Esophagus muscularis mucosa (tissue), 4 donors: ENCODE measurements around the gene COL26A1. TPM values are rescaled to one million over a fixed set of nuclear protein-coding genes. Genes with fewer than 3 reads are reported as not detected.

Source experiments
- DNase-seq: peaks from one replicate; pipeline ENCODE4 v3.0.0-alpha.2; 2017; ENCODE audit errors: extremely low spot score
- H3K27ac ChIP-seq, 4 donors: fragments of 200-600 bp; sonication (generic); replicated peaks in 1 of 4; 1 replicate in 3 of 4; 2 replicates in 1 of 4; pipeline ENCODE4 v1.5.1; 2016 to 2019; ENCODE audit warnings: mild to moderate bottlenecking in 1 of 4
- H3K27me3 ChIP-seq, 4 donors: fragments of 200-600 bp; sonication (generic); one replicate each; pipeline versions ENCODE4 v1.5.1 to v1.6.0; 2016 to 2019
- H3K36me3 ChIP-seq, 4 donors: fragments of 200-600 bp; sonication (generic); one replicate each; pipeline ENCODE4 v1.5.1; 2016 to 2019
- H3K4me1 ChIP-seq, 4 donors: fragments of 200-600 bp; sonication (generic); one replicate each; pipeline ENCODE4 v1.5.1; 2016 to 2019
- H3K4me3 ChIP-seq, 4 donors: fragments of 200-600 bp; sonication (generic); 1 replicate in 2 of 4; 2 replicates in 2 of 4; pipeline ENCODE4 v1.5.1; 2016 to 2019; ENCODE audit warnings: mild to moderate bottlenecking in 4 of 4, moderate library complexity in 1 of 4
- H3K9me3 ChIP-seq, 4 donors: fragments of 200-600 bp; sonication (generic); 1 replicate in 3 of 4; 2 replicates in 1 of 4; pipeline ENCODE4 v1.5.1; 2016 to 2019
- EP300 ChIP-seq: sonication (generic); formaldehyde crosslinking; IDR thresholded peaks from one replicate; pipeline ENCODE4 v1.6.1; 2017; ENCODE audit warnings: antibody characterized with exemption
- POLR2A ChIP-seq: fragments of 450-650 bp; IDR thresholded peaks from one replicate; pipeline ENCODE4 v1.6.1; 2017; ENCODE audit warnings: antibody characterized with exemption, moderate library complexity, mild to moderate bottlenecking, low read depth
- POLR2AphosphoS5 ChIP-seq, 2 donors: sonication (generic); formaldehyde crosslinking; IDR thresholded peaks; one replicate each; pipeline ENCODE4 v1.6.1; 2017; ENCODE audit warnings: antibody characterized with exemption in 2 of 2
- WGBS: methylation state at CpG from one replicate; pipeline ENCODE4 v1.1.5; 2018; 5-methylcytosine and 5-hydroxymethylcytosine counted together
- intact Hi-C: fragments of 100-400 bp; cut with DNase I; formaldehyde crosslinking; loops from one replicate; pipeline ENCODE4 v1.15.1; 2023
- total RNA-seq, 4 donors: library from RNA; depleted of rRNA; stranded (reverse); fragments of >200 nt; gene quantifications; one replicate each; pipeline versions ENCODE4 v1.1.0 to v1.2.1, GENCODE V29; 2016
- TF ChIP-seq, protein P1 (sequence below), 3 experiments: fragments of 200-600 bp in 2 of 3; fragments of 450-650 bp in 1 of 3; sonication (generic) in 2 of 3; IDR thresholded peaks; one replicate each; pipeline ENCODE4 v1.5.1; 2017 to 2019; ENCODE audit warnings: antibody characterized with exemption in 3 of 3, mild to moderate bottlenecking in 2 of 3, moderate library complexity in 1 of 3

The COL26A1 gene
- total RNA-seq, 4 donors from 2014 or later, result not detected

DNA sequence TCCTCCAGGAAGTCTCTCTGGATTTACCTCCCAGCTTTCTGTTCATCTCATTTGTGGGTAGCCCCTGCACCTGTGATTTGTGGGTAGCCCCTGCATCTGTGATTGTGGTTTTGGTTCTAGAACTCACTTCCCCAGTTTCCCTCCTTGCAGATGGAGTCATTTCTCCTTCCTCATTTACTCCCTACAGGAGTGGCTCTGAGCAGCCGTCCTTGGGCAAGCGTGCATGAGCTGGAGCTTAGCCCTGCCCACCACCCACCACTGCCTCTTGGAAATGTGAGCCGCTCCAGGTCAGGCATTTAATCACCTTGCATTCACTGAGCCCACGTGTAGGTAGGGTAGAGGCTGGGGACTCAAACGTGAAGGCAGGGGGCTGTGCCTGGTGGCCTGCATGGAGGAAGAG is 8.2 kb downstream of the COL26A1 start:
- no peaks in the 10 kb centered on the region for H3K36me3 ChIP-seq
- peaks cover 0 to 70% (median 0%) of the 10 kb centered on the region in 4 donors for H3K27me3 ChIP-seq
- TF ChIP-seq POLR2A (no peak), POLR2AphosphoS5 (IDR thresholded peaks at IDR 0.05) (no peak)
- DNase-seq, result no peak
- no peaks in the 10 kb centered on the region for H3K9me3 ChIP-seq
- H3K4me3 ChIP-seq, result no peak overlapping the region
- WGBS, result 68% methylated on average over 2 of the region's 5 CpGs
- H3K4me1 ChIP-seq, result peaks cover 0 to 14% (median 11%) of the 10 kb centered on the region in 4 donors
- intact Hi-C loops, result no loop called here
- no peak overlapping the region for H3K27ac ChIP-seq

DNA sequence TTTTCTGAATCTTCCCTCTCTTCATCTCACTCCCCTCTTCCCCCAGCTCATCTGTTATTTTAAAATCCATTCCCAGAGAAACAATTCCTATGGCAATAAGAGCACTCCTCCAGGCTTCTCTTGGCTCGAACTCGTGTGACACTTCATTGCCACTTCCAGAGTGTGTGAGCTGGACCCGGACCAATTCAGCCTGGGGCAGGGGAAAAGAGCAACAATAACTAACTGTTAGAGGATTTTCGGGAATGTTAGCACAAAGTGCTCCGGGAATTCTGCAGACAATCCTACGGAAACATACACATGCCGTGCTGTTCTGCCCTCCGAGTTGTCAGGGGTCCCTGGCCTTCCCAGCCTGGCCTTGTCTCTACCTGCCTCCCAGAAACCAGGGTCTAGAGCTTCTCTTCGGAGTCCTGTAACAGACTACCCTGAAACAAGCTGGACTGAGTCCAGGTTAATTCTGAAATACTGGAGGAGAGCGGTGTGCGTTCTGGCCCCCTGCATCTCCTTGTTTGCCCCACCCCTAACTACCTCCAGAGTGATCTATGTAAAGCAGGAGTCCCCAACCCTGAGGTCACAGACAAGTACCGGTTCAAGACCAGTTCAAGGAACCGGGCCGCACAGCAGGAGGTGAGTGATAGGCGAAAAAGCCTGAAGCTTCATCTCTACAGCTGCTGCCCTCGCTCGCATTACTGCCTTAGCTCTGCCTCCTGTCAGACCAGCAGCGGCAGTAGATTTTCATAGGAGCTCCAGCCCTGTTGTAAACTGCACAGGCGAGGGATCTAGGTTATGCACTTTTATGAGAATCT is 11.3 kb downstream of the COL26A1 start:
- Histone ChIP-seq H3K9me3 (no peaks in the 10 kb centered on the region), H3K36me3 (no peaks in the 10 kb centered on the region), H3K27ac (no peak overlapping the region), H3K4me1 (peaks cover 0 to 14% (median 11%) of the 10 kb centered on the region in 4 donors), H3K27me3 (peaks cover 0 to 44% (median 0%) of the 10 kb centered on the region in 4 donors), H3K4me3 (no peak overlapping the region)
- WGBS, result 43% methylated on average over 19 of the region's 19 CpGs
- TF ChIP-seq EP300 (no peak), POLR2A (no peak), POLR2AphosphoS5 (IDR thresholded peaks at IDR 0.05) (no peak)
- TF ChIP-seq, protein P1, sequence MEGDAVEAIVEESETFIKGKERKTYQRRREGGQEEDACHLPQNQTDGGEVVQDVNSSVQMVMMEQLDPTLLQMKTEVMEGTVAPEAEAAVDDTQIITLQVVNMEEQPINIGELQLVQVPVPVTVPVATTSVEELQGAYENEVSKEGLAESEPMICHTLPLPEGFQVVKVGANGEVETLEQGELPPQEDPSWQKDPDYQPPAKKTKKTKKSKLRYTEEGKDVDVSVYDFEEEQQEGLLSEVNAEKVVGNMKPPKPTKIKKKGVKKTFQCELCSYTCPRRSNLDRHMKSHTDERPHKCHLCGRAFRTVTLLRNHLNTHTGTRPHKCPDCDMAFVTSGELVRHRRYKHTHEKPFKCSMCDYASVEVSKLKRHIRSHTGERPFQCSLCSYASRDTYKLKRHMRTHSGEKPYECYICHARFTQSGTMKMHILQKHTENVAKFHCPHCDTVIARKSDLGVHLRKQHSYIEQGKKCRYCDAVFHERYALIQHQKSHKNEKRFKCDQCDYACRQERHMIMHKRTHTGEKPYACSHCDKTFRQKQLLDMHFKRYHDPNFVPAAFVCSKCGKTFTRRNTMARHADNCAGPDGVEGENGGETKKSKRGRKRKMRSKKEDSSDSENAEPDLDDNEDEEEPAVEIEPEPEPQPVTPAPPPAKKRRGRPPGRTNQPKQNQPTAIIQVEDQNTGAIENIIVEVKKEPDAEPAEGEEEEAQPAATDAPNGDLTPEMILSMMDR (IDR thresholded peaks at IDR 0.05), result no peak
- intact Hi-C loops, result no loop called here
- no peak for DNase-seq

DNA sequence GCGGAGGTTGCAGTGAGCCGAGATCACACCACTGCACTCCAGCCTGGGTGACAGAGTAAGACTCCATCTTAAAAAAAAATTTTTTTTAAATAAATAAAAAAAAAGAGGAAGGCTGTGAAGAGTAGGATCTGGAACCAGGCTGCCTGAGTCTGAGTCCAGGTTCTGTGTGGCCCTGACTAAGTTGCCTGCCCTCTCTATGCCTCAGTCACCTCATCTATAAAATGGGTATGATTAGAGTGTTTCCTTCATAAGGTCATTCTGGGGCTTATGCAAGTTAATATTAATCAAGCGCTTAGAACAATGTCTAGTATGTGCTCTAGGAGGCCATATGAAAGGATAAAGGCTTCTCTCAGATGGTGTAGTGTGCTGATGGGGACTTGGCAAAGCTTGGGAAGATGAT is 12.3 kb downstream of the COL26A1 start:
- Histone ChIP-seq H3K27ac (no peak overlapping the region), H3K4me3 (no peak overlapping the region), H3K4me1 (peaks cover 0 to 14% (median 11%) of the 10 kb centered on the region in 4 donors), H3K9me3 (no peaks in the 10 kb centered on the region), H3K36me3 (no peaks in the 10 kb centered on the region), H3K27me3 (peaks cover 0 to 39% (median 0%) of the 10 kb centered on the region in 4 donors)
- TF ChIP-seq POLR2A (no peak), EP300 (no peak), POLR2AphosphoS5 (IDR thresholded peaks at IDR 0.05) (no peak)
- TF ChIP-seq, protein P1 (IDR thresholded peaks at IDR 0.05), result no peak
- DNase-seq, result no peak
- WGBS, result 92% methylated on average over 3 of the region's 3 CpGs
- intact Hi-C loops, result no loop called here

DNA sequence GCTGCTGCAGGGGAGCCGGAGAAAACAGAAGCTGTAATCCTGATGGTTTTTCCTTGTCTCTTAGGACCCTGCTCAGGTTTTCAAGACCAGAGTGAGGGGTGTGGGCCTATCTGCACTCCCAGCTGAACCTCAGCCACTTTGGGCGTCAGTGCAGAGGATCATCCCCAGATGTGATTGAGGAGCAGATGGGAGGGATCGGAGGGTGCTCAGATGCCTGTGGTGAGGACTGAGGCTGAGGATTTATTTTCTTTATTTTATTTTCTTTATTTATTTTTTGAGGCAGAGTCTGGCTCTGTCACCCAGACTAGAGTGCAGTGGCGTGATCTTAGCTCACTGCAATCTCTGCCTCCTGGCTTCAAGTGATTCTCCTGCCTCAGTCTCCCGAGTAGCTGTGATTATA is 13.9 kb downstream of the COL26A1 start:
- no peak overlapping the region for H3K27ac ChIP-seq
- no peaks in the 10 kb centered on the region for H3K36me3 ChIP-seq
- intact Hi-C loops, result no loop called here
- TF ChIP-seq POLR2A (no peak), POLR2AphosphoS5 (IDR thresholded peaks at IDR 0.05) (no peak), EP300 (no peak)
- TF ChIP-seq, protein P1 (IDR thresholded peaks at IDR 0.05), result no peak
- 90% methylated on average over 5 of the region's 5 CpGs for WGBS
- DNase-seq, result no peak
- peaks cover 0 to 6% (median 0%) of the 10 kb centered on the region in 4 donors for H3K9me3 ChIP-seq
- H3K4me1 ChIP-seq, result peaks cover 0 to 14% (median 11%) of the 10 kb centered on the region in 4 donors
- peaks cover 0 to 22% (median 0%) of the 10 kb centered on the region in 4 donors for H3K27me3 ChIP-seq
- no peak overlapping the region for H3K4me3 ChIP-seq

DNA sequence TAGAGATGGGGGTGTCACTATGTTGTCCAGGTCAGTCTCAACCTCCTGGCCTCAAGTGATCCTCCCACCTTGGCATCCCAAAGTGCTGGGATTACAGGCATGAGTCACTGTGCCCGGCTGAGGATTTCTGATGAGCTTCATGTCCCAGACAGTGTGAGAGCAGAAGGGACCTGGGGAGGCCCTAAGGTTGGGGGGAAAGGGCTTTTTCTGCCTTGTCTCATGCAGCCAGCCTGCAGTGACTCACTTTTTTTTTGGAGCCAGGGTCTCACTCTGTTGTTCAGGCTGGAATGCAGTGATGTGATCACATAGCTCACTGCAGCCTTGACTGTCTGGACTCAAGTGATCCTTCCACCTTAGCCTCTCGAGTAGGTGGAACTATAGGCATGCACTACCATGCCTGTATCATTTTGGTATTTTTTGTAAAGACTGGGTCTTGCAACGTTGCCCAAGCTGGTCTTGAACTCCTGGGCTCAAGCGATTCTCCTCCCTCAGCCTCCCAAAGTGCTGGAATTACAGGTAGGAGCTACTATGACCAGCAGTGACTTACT is 14.6 kb downstream of the COL26A1 start:
- Histone ChIP-seq H3K27me3 (peaks cover 0 to 16% (median 0%) of the 10 kb centered on the region in 4 donors), H3K27ac (no peak overlapping the region), H3K9me3 (peaks cover 0 to 6% (median 0%) of the 10 kb centered on the region in 4 donors), H3K4me1 (peaks cover 0 to 14% (median 11%) of the 10 kb centered on the region in 4 donors), H3K36me3 (no peaks in the 10 kb centered on the region), H3K4me3 (no peak overlapping the region)
- TF ChIP-seq POLR2AphosphoS5 (IDR thresholded peaks at IDR 0.05) (no peak), EP300 (no peak), POLR2A (no peak)
- TF ChIP-seq, protein P1 (IDR thresholded peaks at IDR 0.05), result no peak
- intact Hi-C loops, result no loop called here
- 87% methylated on average over 3 of the region's 4 CpGs for WGBS
- DNase-seq, result no peak
